ENCODE data around the gene FOSL2.

GRCh38 chr2:28359222-28360057, 33.2 kb upstream of the FOSL2 start:
- TF ChIP-seq CTCF (optimal IDR thresholded peaks at IDR 0.05 in 1 of 3, IDR thresholded peaks at IDR 0.05 in 1 of 3, conservative IDR thresholded peaks at IDR 0.05 in 1 of 3; ENCODE audit: extremely low read depth in 1 of 3, insufficient read depth in 2 of 3, low read length in 3 of 3) (no peak), EZH2 (IDR thresholded peaks at IDR 0.05; ENCODE audit: low read length) (no peak)
